GM19025 (cell line): ENCODE data around the gene CFAP119.

ENCODE experiments used
- ATAC-seq: cut with Tn5 transposase; IDR thresholded peaks from one replicate; pipeline ENCODE4 v1.9.1; 2021; ENCODE audit warnings: mild to moderate bottlenecking, low read depth, moderate library complexity; ENCODE audit not compliant: unreplicated experiment

Gene CFAP119

GRCh38 chr16:30782486-30783279 is 20.8 kb upstream of the CFAP119 start:
- ATAC-seq = no peak

GRCh38 chr16:30780549-30780948 is 18.7 kb upstream of the CFAP119 start:
- no peak for ATAC-seq

GRCh38 chr16:30780021-30780420 is 18.2 kb upstream of the CFAP119 start:
- no peak for ATAC-seq

GRCh38 chr16:30779596-30779995 is 17.7 kb upstream of the CFAP119 start:
- ATAC-seq = no peak

GRCh38 chr16:30778549-30779244 is 16.8 kb upstream of the CFAP119 start:
- no peak for ATAC-seq

- no peak for ATAC-seq
Measured at GRCh38 chr16:30777591-30778297, 15.9 kb upstream of the CFAP119 start.

- no peak for ATAC-seq
Measured at GRCh38 chr16:30775392-30776188, 13.7 kb upstream of the CFAP119 start.

- ATAC-seq = no peak
Measured at GRCh38 chr16:30775131-30775391, 13.2 kb upstream of the CFAP119 start.

GRCh38 chr16:30774367-30775130 is 12.7 kb upstream of the CFAP119 start:
- no peak for ATAC-seq

GRCh38 chr16:30773826-30774225 is 12.0 kb upstream of the CFAP119 start:
- no peak for ATAC-seq

GRCh38 chr16:30771726-30772125 is 9.9 kb upstream of the CFAP119 start:
- no peak for ATAC-seq

GRCh38 chr16:30769379-30770089 is 7.7 kb upstream of the CFAP119 start:
- no peak for ATAC-seq

- no peak for ATAC-seq
Measured at GRCh38 chr16:30768583-30769181, 6.8 kb upstream of the CFAP119 start.

- no peak for ATAC-seq
Measured at GRCh38 chr16:30767767-30768465, 6.1 kb upstream of the CFAP119 start.

GRCh38 chr16:30766933-30767284 is 5.0 kb upstream of the CFAP119 start:
- ATAC-seq = no peak

GRCh38 chr16:30766206-30766932 is 4.5 kb upstream of the CFAP119 start:
- ATAC-seq = no peak

GRCh38 chr16:30764816-30765465 is 3.1 kb upstream of the CFAP119 start:
- ATAC-seq = no peak
